Stimulated activated CD4-positive, alpha-beta T cell treated with anti-CD3 and anti-CD28 coated beads, Interleukin-1b, Interleukin-23, amount 100 ng/mL, for 1 hour (primary cell): Measurements from ENCODE around the gene ALS2.
"Not testable (repeated sequence)": the region's sequence is repeated elsewhere in the genome, so short reads cannot be mapped to it uniquely, and the experiment has no call there.

ENCODE experiments used
- DNase-seq, 2 donors: peaks; one replicate each; pipeline ENCODE4 v3.0.0-alpha.2; 2020; ENCODE audit warnings: low read depth in 2 of 2

Gene ALS2

DNA sequence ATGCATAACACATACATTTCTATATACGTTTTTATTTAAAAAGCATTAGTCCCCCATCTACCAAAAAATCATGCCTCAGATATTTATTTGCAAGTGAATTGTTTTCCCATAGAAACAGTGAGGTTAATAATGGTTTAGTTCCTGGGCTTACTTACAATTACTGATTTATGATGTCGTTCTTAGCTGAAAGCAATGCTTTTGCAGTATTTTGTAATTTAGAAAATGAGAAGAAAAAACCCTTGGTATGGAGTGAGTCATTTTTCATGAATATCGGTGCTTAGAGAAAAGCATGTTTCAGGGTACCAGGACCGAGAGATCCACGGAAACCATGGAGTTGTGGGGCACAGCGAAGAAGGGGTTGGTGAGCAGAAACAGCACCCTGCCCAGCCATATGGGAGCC lies 13.6 kb upstream of the ALS2 start:
- no peak for DNase-seq

GRCh38 chr2:201793631-201794030 lies 12.9 kb upstream of the ALS2 start:
- DNase-seq = no peak

DNA sequence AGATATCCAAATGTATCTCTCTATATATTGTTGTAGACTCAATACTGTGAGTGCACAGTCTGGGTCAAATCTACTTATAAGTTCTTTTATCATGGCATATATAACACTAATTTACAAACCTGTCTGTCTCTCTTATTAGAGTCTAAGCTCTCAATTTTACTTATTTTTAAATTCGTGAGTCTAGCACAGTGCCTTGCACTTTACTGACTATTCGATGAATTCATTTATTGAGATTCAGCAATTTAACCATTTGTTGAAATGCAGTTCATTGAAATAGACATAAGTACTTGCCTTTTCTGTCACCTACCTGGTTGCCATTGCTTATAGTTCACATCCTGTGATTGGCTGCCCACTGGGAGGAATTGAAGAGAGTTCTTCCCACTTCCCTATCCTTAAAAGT lies 10.3 kb upstream of the ALS2 start:
- no peak for DNase-seq

DNA sequence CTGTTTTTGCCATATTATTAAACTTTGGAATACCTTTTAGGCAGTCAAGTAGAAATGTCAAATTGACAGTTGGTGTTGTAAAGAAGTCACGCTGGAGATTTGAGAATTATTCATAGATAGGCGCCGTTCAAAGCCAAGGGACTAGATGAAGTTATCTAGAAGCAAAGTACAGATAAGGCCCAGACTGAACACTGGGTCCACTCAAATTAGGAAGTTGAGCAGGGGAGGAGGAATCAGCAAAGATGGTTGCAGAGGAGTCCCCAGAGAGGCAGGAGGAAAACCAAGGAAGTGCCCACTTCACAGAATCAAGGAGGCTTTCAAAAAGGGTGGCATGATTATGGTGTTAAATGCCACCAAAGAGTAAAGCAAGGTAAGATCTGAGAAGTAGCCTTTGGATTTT lies 9.6 kb upstream of the ALS2 start:
- DNase-seq = no peak

GRCh38 chr2:201789395-201789794 lies 8.7 kb upstream of the ALS2 start:
- no peak for DNase-seq

- no peak for DNase-seq
Observed at GRCh38 chr2:201788371-201788770, 7.6 kb upstream of the ALS2 start.

DNA sequence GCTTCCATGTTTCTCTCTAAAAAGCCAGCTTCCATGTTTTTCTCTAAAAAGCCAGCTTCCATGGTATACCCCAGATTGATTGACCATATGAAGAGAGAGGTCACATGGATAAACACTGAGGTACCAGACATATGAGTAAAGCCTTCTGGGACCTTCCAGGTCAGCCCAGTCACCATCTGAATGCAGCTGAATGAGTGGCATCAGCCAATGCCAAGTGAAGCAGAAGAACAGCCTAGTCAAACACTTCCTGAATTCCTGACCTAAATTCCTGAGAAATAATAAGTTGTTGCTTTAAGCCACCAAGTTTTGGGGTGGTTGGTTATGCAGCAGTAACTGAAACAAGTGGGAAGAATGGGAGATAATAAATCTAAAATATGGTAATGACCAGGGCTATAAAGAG lies 5.7 kb upstream of the ALS2 start:
- no peak for DNase-seq

- no peak for DNase-seq
Observed at GRCh38 chr2:201785135-201785534, 4.4 kb upstream of the ALS2 start.

DNA sequence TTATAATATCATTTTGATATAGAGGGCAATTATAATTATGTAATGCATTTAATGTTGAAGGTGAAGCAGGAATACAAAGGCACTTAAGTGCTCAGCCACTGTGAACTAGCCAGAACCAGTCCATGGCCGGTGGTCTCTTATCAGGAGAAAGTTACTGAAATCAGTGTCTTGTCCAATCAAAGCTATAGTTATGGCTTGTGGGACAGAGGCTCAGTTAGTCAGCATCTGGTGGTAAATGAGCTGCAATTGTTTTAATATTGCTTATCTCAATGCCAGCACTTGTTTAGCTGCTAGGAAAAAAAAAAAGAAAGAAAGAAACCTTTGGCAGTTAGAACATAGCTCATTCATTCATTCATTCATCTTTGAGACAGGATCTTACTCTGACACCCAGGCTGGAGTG lies 3.8 kb upstream of the ALS2 start:
- DNase-seq = no peak

DNA sequence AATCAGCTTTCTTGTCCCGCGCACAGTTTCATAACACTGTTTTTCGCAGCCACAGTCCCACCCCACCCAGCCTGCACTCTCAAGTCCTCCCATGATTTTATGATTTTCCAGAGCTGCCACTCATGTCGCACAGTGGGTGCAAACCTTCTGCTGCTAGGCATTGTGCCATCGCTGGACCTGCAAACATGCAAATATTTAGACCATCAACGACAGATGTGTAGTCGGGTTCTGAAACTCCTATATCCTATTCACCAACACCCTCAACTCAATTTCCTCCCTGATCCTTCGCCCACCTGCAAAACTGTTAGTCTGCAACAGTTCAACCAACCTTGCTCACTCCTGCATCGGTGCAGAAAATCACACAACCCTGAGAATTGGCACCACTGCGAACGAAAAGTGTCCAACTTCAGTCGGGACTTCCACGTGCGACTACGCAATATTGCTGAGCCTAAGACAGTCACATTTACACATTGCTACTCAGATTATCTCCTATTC lies 871 bp upstream of the ALS2 start:
- DNase-seq = no peak

DNA sequence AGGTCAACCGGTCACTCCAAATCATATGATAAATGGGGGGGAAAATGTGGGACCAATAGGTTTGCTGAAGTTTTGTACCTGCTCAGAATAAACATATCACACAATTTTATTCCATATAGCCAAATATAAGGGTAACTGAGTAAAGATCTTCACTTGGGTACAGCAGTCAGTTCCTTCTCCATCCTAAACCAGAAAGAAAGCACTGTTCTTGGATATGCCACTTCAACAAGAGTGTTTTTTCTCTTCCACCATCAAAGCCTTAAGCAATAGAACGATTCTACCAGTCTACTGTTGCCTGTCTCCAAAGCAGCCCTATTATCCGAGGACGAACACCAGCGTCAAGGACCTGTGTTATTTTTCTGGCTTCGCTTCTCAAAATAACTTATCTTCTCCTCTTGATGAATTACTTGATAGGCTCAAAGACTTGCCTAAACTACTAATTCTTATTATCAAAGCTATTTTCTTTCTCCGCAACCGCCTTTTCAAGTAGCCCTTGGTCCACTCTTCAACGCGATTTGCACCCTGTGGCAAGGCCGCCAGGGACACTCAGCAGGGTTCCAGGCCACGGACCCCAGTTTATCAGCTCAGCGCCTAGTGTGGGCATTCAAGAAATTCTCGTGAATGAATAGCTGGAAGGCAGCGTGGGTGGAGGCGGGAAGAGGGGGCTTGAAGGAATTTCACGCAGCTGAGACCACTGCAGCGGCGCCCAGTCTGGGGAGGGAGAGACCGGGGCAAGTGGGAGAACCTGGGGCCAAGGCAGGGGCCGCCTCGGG lies 646 bp downstream of the ALS2 start:
- DNase-seq = no peak

DNA sequence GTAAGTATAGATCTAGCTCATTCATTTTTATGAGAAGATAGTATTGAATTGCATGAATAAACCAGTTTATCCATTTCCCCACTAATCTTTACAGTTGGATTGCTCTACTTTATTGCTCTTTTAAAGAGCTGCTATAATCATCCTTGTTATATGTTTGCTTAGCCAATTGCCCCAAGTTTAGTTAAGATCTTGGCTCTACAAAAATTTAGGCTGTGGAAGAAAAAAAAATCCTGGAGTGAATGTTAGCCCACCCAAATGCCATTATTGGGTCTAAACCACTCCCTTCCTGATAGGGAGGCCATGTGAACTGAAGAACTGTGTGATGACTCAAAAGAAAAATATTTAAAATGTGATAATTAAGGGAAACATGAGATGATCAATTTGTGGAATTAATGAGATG lies 2.9 kb downstream of the ALS2 start:
- DNase-seq = no peak

DNA sequence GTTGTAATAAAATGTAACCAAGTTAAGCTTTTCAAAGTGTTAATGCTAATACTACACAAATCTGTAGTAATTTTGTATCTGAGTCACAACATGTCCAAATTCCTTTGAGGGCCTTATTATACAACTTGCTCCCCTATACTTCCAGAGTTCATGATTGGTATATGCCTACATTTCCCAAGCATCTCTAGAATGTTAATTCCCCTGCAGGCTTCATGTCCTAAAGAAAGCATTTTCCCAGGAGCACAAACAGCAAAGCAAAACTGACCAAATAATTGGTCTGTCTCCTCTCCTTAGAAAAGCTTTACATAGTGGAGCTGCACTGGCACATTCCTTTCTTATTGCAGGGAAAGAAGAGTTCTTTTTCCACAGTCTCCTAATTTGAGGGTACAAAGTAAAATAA lies 3.7 kb downstream of the ALS2 start:
- DNase-seq = no peak

DNA sequence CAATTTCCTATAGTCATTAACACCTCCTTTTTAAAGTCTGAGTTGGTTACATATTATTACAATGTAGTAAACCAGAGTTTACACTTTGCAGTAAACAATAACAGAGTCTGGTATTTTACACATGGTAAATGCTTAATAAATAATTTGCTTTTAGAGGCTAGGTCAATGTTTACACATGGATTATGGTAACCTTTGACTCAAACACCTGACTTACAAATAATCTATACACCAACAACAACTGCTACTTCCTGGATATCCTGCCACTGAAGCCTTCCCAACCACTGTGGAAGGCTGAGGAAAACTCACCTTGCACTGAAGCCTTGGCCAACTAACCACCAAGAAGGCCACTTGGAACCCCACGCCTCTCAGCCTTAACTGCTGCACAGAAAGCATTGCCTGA lies 5.4 kb downstream of the ALS2 start:
- DNase-seq = no peak

- DNase-seq = no peak
Observed at GRCh38 chr2:201774546-201774945, 6.2 kb downstream of the ALS2 start.

DNA sequence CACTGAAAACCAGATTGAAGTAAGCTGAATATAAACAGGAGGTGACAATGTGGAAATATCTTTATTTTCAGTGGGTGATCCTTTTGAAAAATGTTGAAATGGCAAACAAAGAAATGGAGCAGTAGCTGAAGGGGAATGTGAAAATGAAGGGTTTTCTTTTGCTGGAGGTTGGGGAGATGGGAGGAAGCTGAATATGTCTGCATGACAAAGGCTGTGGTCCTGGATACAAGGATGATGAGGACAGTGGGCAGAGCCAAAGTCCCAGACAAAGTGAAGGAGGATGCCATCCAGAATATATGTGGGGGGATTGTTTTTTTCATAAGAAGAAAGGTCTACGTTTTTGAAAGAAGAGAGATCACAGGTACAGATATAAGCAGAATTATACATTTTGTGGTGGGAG lies 6.7 kb downstream of the ALS2 start:
- no peak for DNase-seq

DNA sequence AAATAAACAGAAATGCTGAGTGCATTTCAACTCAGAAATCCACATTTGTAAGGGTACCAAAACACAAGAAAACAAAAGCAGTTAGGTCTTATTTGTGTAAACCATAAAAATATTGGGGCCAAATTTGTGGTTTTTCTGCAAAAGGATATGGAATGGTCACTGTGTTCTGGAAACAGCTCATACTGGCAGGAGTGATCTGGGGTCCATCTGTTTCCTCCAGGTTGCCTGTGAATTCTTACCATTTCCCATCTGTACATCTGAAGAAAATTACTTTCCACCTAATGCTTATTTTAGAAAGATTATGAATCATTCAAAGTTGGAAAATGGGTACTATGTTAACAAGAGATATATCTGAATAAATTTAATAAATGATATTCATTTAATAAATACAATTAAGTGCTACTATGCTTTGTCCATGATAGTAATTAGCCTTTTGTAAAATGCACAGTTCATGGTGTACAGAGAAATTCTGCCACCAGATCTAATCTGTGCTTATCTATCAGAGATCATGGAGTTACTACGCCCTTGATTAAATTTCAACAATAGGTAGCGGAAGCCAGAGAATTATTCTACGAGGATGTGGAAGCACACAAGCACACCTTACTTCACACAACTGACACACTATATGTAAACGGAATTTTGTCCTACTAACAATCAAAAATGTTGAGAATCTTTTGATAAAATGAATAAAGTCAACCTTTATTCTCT lies 10.9 kb downstream of the ALS2 start:
- no peak for DNase-seq

- no peak for DNase-seq
Observed at GRCh38 chr2:201768918-201769317, 11.8 kb downstream of the ALS2 start.

DNA sequence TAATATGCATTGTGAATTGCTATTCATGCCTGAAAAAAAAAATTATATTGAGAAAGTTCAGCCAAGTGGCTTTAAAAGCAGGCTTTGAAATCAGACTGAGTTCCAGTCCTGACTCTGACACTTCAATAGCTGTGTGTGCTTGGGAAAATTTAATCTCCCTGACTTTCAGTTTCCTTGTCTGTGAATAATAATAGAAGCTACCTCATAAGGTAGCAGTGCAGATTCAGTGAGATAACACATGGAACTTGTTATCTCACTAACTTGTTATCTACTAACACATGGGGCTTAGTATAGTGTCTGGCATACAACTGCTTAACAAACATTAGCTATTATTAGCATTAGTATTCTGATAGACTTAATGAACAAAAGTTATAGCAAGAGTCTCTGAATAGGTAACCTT lies 14.9 kb downstream of the ALS2 start:
- DNase-seq = no peak

DNA sequence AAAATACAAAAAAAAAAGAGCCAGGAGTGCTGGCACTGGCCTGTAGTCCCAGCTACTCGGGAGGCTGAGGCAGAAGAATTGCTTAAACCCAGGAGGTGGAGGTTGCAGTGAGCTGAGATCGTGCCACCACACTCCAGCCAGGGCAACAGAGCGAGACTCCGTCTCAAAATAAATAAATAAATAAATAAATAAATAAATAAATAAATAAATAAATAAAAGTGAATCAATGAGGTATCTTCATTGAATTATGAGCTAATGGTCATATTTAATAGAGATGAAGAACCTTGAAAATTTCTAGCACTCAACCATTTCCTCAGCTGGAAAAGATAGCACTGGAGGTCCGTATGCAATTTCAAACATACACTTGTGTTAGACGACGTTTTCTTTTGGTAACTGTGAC lies 16.3 kb downstream of the ALS2 start:
- DNase-seq = not testable (repeated sequence)

- DNase-seq = no peak
Observed at GRCh38 chr2:201761101-201761500, 19.6 kb downstream of the ALS2 start.

DNA sequence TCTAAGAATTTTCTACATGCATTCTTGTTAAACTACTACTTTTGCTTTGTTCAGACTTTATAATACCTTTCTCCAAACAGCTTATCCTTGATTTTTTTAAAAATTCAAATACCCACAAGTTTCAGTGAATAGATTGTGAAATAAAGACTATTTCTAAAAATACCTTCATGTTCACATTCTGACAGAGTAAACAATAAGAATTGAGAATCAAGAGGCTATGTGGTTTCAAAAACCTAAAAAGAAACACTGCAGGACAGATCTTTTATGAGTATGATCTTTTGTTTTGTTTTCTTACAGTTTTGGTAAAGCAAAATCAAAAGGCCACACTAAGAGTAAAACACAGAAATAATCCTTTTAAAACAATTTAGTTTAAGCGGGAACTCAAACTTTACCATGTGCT lies 21.2 kb downstream of the ALS2 start:
- no peak for DNase-seq

DNA sequence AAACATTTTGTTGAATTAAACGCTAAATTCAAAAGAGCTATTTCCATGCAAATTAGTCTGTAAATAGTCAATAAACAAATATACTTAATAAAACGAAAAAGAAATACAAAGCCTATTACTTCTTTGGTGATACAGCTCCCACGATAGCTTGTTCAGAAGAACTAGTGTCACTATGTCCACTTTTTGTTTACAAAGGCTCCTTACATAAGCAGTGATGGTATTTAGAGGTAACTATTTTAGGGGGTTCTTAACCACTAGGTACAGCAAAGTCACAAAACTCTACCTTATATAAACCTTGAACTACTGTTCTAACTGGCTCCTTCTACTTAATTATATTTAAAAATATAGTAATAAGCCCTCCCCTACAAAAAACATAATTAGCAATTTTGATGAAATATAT lies 21.9 kb downstream of the ALS2 start:
- DNase-seq = no peak
